Activated T-cell treated with anti-CD3 and anti-CD28 coated beads, Interleukin-2, amount 50 U/mL, for 48 hours (primary cell): ENCODE results near the gene ATXN1.

Source experiments
- DNase-seq, 2 experiments: peaks; one replicate each; pipeline ENCODE4 v3.0.0-alpha.2; 2020

The ATXN1 gene

GRCh38 chr6:16374016-16374415 lies 387.2 kb downstream of the ATXN1 start:
- DNase-seq = no peak

GRCh38 chr6:16372029-16372776 lies 389.1 kb downstream of the ATXN1 start:
- no peak for DNase-seq

GRCh38 chr6:16371401-16371800 lies 389.9 kb downstream of the ATXN1 start:
- DNase-seq = no peak

- no peak for DNase-seq
Measured at GRCh38 chr6:16370943-16371342, 390.3 kb downstream of the ATXN1 start.

GRCh38 chr6:16369989-16370388 lies 391.3 kb downstream of the ATXN1 start:
- no peak for DNase-seq

- no peak for DNase-seq
Measured at GRCh38 chr6:16369140-16369745, 392.0 kb downstream of the ATXN1 start.

- DNase-seq = no peak
Measured at GRCh38 chr6:16367571-16367970, 393.7 kb downstream of the ATXN1 start.

- no peak for DNase-seq
Measured at GRCh38 chr6:16363749-16364148, 397.5 kb downstream of the ATXN1 start.

- no peak for DNase-seq
Measured at GRCh38 chr6:16362819-16363589, 398.3 kb downstream of the ATXN1 start.

GRCh38 chr6:16362296-16362695 lies 399.0 kb downstream of the ATXN1 start:
- no peak for DNase-seq

GRCh38 chr6:16361861-16362260 lies 399.4 kb downstream of the ATXN1 start:
- no peak for DNase-seq

GRCh38 chr6:16361121-16361520 lies 400.1 kb downstream of the ATXN1 start:
- DNase-seq = no peak

GRCh38 chr6:16360365-16360764 lies 400.9 kb downstream of the ATXN1 start:
- no peak for DNase-seq

- no peak for DNase-seq
Measured at GRCh38 chr6:16359563-16359962, 401.7 kb downstream of the ATXN1 start.

- DNase-seq = no peak
Measured at GRCh38 chr6:16358531-16359138, 402.6 kb downstream of the ATXN1 start.

GRCh38 chr6:16355699-16356446 lies 405.4 kb downstream of the ATXN1 start:
- DNase-seq = no peak

- DNase-seq = no peak
Measured at GRCh38 chr6:16355238-16355637, 406.0 kb downstream of the ATXN1 start.

- DNase-seq = no peak
Measured at GRCh38 chr6:16354692-16355091, 406.6 kb downstream of the ATXN1 start.

GRCh38 chr6:16352821-16353438 lies 408.3 kb downstream of the ATXN1 start:
- no peak for DNase-seq

- DNase-seq = no peak
Measured at GRCh38 chr6:16352258-16352635, 409.0 kb downstream of the ATXN1 start.

GRCh38 chr6:16349544-16349943 lies 411.7 kb downstream of the ATXN1 start:
- DNase-seq = no peak

- no peak for DNase-seq
Measured at GRCh38 chr6:16346831-16347230, 414.4 kb downstream of the ATXN1 start.
